Activated CD4-positive, alpha-beta T cell treated with anti-CD3 and anti-CD28 coated beads, Interleukin-2, amount 10 ng/mL, durations not matched to agents 7 days and 5 days (primary cell): ENCODE measurements around the gene ABCG4. TPM values are rescaled to one million over a fixed set of nuclear protein-coding genes. Genes with fewer than 3 reads are reported as not detected.
"Not testable (repeated sequence)": the region's sequence is repeated elsewhere in the genome, so short reads cannot be mapped to it uniquely, and the experiment has no call there.

ENCODE experiments used
- CTCF ChIA-PET: fragments of 350-600 bp; sonication (Branson Sonifier 250); formaldehyde crosslinking; loops from one replicate; lab custom pipeline; 2021; ENCODE audit warnings: antibody characterized with exemption; lab: Charles Lee
- POLR2A ChIA-PET: fragments of 350-600 bp; sonication (Branson Sonifier 250); formaldehyde crosslinking; loops from one replicate; lab custom pipeline; 2021; ENCODE audit warnings: antibody characterized with exemption; lab: Charles Lee
- DNase-seq: peaks from one replicate; pipeline ENCODE4 v3.0.0-alpha.2; 2020
- H3K27ac Mint-ChIP-seq: one replicate; pipeline ENCODE4 v1.8.0; 2021; ENCODE audit warnings: mild to moderate bottlenecking, moderate library complexity, mixed read lengths
- H3K27me3 Mint-ChIP-seq: one replicate; pipeline ENCODE4 v1.8.0; 2021; ENCODE audit warnings: mixed read lengths
- H3K36me3 Mint-ChIP-seq: one replicate; pipeline ENCODE4 v1.8.0; 2021; ENCODE audit warnings: low read depth, mixed read lengths
- H3K4me1 Mint-ChIP-seq: one replicate; pipeline ENCODE4 v1.8.0; 2021; ENCODE audit warnings: mixed read lengths
- H3K4me3 Mint-ChIP-seq: one replicate; pipeline ENCODE4 v1.8.0; 2021; ENCODE audit warnings: mild to moderate bottlenecking, moderate library complexity, mixed read lengths
- H3K9me3 Mint-ChIP-seq: one replicate; pipeline ENCODE4 v1.8.0; 2021; ENCODE audit warnings: mixed read lengths
- total RNA-seq, 2 experiments: library from RNA; stranded (reverse); gene quantifications; one replicate each; pipeline ENCODE4 v1.2.3, GENCODE V29; 2021

ABCG4 gene
- total RNA-seq, 2 experiments from 2014 or later: 0.15 TPM; not detected in 1

DNA sequence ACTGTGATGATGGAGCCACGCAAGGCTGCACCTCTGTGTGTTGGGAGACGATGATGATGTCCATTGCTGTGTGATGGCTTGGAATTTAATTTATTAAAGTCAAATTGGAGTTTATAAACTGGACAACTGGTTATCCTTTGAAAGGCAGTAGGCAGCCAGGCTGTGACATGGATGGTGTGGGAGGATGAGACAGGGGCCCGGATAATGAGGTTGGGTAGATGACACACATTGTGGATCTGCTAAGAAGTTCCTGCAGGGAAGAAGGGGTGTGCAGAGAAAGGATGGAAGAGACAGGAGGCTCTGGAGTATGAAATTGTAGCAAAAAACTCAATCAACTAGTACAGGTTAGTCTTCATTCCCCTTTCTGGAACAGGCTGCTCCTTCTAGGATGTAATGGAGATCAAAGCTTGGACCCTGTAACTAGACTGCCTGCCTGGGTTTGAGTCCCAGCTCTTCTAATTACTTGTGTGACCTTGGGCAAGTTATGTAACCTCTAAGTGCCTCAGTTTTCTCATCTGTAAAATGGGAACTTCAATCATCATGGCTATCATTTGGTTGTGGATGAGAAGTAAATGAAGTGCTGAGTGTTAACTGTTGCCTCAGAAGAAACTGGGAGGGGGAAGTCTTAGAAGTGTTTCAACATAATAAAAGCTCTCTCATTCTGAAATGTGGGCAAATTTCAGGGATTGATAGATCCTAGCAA lies 31.7 kb upstream of the ABCG4 start:
- H3K9me3 Mint-ChIP-seq: no peaks in the 10 kb centered on the region
- H3K27me3 Mint-ChIP-seq: no peaks in the 10 kb centered on the region
- H3K36me3 Mint-ChIP-seq: peaks cover 56% of the 10 kb centered on the region
- ChIA-PET CTCF (interaction anchor here (0.5 to 1.7 kb wide), 3 partner anchors 8 to 52 kb away, joined by 3 to 8 read pairs (median 4); no protein-coding TSS in a partner anchor), POLR2A (no interaction called here)
- peak overlapping the region; percentile 61 for H3K27ac Mint-ChIP-seq
- no peak for DNase-seq
- peaks cover 43% of the 10 kb centered on the region for H3K4me1 Mint-ChIP-seq
- no peak overlapping the region for H3K4me3 Mint-ChIP-seq

DNA sequence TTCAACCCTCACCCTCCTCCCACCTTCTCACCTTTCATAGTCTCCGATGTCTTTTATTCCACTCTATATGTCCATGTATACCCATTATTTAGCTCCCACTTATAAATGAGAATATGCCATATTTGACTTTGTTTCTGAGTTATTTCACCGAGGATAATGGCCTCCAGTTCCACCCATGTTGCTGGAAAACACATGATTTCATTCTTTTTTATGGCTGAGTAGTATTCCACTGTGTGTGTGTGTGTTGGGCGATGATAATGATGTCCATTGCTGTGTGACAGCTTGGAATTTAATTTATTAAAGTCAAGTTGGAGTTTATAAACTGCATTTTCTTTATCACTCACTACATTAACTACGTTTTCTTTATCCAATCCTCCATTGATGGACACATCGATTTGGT lies 30.6 kb upstream of the ABCG4 start:
- Mint-ChIP-seq H3K4me1 (peaks cover 53% of the 10 kb centered on the region), H3K36me3 (peaks cover 49% of the 10 kb centered on the region), H3K27me3 (no peaks in the 10 kb centered on the region), H3K9me3 (no peaks in the 10 kb centered on the region), H3K27ac (peak overlapping the region; percentile 39), H3K4me3 (no peak overlapping the region)
- ChIA-PET CTCF (interaction anchor here (0.8 to 1.7 kb wide), 3 partner anchors 9 to 51 kb away, joined by 3 to 8 read pairs (median 3); partner anchors contain the start of genes DPAGT1 and VPS11), POLR2A (interaction anchor here (1.2 kb wide), 1 partner anchor 23 kb away, joined by 3 read pairs; a partner anchor contains a TSS)
- no peak for DNase-seq

DNA sequence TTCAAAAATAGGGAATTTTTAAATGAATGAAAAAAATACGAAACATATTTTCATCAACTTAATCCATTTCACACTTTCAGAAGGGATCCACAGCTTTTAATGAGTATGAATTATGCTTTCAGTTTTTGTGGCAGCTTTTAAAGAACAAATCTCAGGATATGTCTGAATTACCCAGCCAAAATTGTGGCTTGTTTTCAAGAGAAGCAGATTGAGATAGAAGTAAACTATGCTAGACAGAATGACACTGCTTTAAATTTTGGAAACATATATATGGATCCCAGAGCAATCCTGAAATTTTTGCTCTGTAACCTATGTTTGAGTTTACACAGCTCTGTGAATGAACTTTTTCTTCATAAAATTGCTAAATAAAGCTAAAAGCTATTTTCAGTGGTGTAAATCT lies 29.9 kb upstream of the ABCG4 start:
- Mint-ChIP-seq H3K4me3 (no peak overlapping the region), H3K27ac (no peak overlapping the region), H3K27me3 (no peaks in the 10 kb centered on the region), H3K9me3 (no peaks in the 10 kb centered on the region), H3K4me1 (peaks cover 49% of the 10 kb centered on the region), H3K36me3 (peaks cover 44% of the 10 kb centered on the region)
- no peak for DNase-seq
- ChIA-PET CTCF (interaction anchor here (0.6 to 1.7 kb wide), 4 partner anchors 10 to 134 kb away, joined by 3 to 8 read pairs (median 4); partner anchors contain the start of genes DPAGT1 and VPS11), POLR2A (interaction anchor here (1.2 kb wide), 1 partner anchor 24 kb away, joined by 3 read pairs; a partner anchor contains a TSS)

GRCh38 chr11:119120639-119121007 lies 28.2 kb upstream of the ABCG4 start:
- Mint-ChIP-seq H3K4me1 (peaks cover 38% of the 10 kb centered on the region), H3K36me3 (peaks cover 38% of the 10 kb centered on the region), H3K4me3 (peak overlapping the region; percentile 99), H3K9me3 (no peaks in the 10 kb centered on the region), H3K27ac (peak overlapping the region; percentile 90), H3K27me3 (no peaks in the 10 kb centered on the region)
- CTCF ChIA-PET: interaction anchor here (0.9 kb wide), 1 partner anchor 12 kb away, joined by 3 read pairs; no protein-coding TSS in a partner anchor
- DNase-seq: no peak
- POLR2A ChIA-PET: no interaction called here

- POLR2A ChIA-PET: interaction anchor here (0.6 kb wide), 1 partner anchor 122 kb away, joined by 7 read pairs; no protein-coding TSS in a partner anchor
- peaks cover 32% of the 10 kb centered on the region for H3K36me3 Mint-ChIP-seq
- DNase-seq: peak; percentile 100
- H3K27ac Mint-ChIP-seq: peak within 1 kb of the TSS; percentile 90
- peaks cover 34% of the 10 kb centered on the region for H3K4me1 Mint-ChIP-seq
- H3K27me3 Mint-ChIP-seq: no peaks in the 10 kb centered on the region
- no peaks in the 10 kb centered on the region for H3K9me3 Mint-ChIP-seq
- CTCF ChIA-PET: interaction anchor here (0.6 to 1.4 kb wide), 9 partner anchors 8 to 305 kb away, joined by 3 to 4 read pairs (median 3); partner anchors contain the start of gene NLRX1
- peak within 1 kb of the TSS; percentile 99 for H3K4me3 Mint-ChIP-seq
Measured at GRCh38 chr11:119121008-119121810, 27.6 kb upstream of the ABCG4 start, which contains the start of gene HINFP. Gene HINFP, plus strand, starts transcription at chr11:119121580. Its CDS starts 5,365 bp downstream, at chr11:119126945.

GRCh38 chr11:119121811-119122124 lies 27.1 kb upstream of the ABCG4 start:
- Mint-ChIP-seq H3K27ac (peak overlapping the region; percentile 90), H3K4me1 (peaks cover 38% of the 10 kb centered on the region), H3K27me3 (no peaks in the 10 kb centered on the region), H3K9me3 (no peaks in the 10 kb centered on the region), H3K36me3 (peaks cover 30% of the 10 kb centered on the region), H3K4me3 (peak overlapping the region; percentile 99)
- ChIA-PET CTCF (interaction anchor here (0.6 to 1.4 kb wide), 9 partner anchors 9 to 305 kb away, joined by 3 to 4 read pairs (median 3); partner anchors contain the start of gene NLRX1), POLR2A (no interaction called here)
- no peak for DNase-seq

DNA sequence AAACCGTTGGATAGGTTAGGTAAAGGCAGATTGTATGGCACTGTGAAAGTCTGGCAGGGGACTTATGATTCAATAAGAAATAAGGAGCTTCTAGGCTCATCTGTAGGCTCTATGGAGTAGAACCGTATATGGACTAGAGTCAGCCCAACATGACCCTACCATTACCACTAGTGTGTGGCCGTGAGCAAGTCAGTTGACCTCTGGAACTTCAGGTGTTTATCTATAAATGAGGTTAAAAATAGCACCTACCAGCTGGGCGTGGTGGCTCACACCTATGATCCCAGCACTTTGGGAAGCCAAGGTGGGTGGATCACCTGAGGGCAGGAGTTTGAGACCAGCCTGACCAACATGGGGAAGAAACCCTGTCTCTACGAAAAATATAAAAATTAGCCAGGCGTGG lies 23.0 kb upstream of the ABCG4 start:
- Mint-ChIP-seq H3K9me3 (no peaks in the 10 kb centered on the region), H3K4me3 (no peak overlapping the region), H3K27ac (peak overlapping the region; percentile 31), H3K4me1 (peaks cover 34% of the 10 kb centered on the region), H3K27me3 (no peaks in the 10 kb centered on the region), H3K36me3 (peaks cover 23% of the 10 kb centered on the region)
- POLR2A ChIA-PET: no interaction called here
- DNase-seq: no peak
- CTCF ChIA-PET: interaction anchor here (1.8 kb wide), 1 partner anchor 81 kb away, joined by 4 read pairs; the partner anchor contains the start of gene CBL

DNA sequence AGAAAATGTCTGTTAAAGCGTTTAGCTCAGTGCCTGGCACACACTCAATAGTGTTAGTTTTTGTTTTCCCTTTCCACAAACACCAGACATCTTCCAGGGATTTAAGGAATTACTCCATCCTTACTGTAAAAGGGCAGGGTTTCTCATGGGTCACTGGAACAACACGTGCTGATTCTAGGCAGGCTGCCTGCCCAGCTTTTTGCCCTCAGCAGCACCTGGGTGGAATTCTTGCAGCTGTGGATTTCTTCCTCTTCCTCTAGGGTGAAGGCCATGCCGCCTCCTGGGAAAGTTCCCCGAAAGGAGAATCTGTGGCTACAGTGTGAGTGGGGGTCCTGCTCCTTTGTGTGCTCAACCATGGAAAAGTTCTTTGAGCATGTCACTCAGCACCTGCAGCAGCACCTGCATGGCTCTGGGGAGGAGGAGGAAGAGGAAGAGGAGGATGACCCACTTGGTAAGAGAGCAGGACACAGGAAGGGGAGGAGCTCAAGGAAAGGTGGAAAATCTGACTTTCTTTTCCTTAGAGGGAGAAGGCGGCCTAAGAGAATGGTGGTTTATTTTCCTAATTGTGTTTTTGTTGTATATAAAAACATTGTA lies 22.1 kb upstream of the ABCG4 start:
- Mint-ChIP-seq H3K4me1 (peaks cover 31% of the 10 kb centered on the region), H3K36me3 (peaks cover 32% of the 10 kb centered on the region), H3K27me3 (no peaks in the 10 kb centered on the region), H3K4me3 (no peak overlapping the region), H3K9me3 (no peaks in the 10 kb centered on the region), H3K27ac (no peak overlapping the region)
- DNase-seq: no peak
- ChIA-PET POLR2A (no interaction called here), CTCF (interaction anchor here (0.5 to 1.8 kb wide), 3 partner anchors 11 to 164 kb away, joined by 3 to 4 read pairs (median 4); partner anchors contain the start of gene CBL)

DNA sequence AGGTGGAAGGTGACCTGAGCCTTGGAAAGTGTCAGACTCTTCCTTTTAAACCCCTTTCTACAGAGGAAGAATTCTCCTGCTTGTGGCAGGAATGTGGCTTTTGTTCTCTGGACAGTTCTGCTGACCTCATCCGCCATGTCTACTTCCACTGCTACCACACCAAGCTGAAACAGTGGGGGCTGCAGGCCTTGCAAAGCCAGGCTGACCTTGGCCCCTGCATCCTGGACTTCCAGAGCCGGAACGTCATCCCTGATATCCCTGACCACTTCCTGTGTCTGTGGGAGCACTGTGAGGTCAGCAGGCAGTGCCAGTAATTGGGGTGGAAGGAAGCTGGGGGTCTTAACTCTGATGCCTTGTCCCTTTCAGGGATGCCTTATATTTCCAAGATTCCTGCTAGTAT lies 18.2 kb upstream of the ABCG4 start:
- CTCF ChIA-PET: interaction anchor here (1.6 kb wide), 1 partner anchor 19 kb away, joined by 4 read pairs; no protein-coding TSS in a partner anchor
- no peak for DNase-seq
- H3K9me3 Mint-ChIP-seq: no peaks in the 10 kb centered on the region
- H3K4me3 Mint-ChIP-seq: no peak overlapping the region
- POLR2A ChIA-PET: no interaction called here
- peaks cover 44% of the 10 kb centered on the region for H3K36me3 Mint-ChIP-seq
- H3K27ac Mint-ChIP-seq: no peak overlapping the region
- H3K4me1 Mint-ChIP-seq: peaks cover 13% of the 10 kb centered on the region
- H3K27me3 Mint-ChIP-seq: no peaks in the 10 kb centered on the region

GRCh38 chr11:119134389-119134978 lies 14.4 kb upstream of the ABCG4 start:
- Mint-ChIP-seq H3K36me3 (peaks cover 39% of the 10 kb centered on the region), H3K27ac (no peak overlapping the region), H3K27me3 (peaks cover 13% of the 10 kb centered on the region), H3K9me3 (no peaks in the 10 kb centered on the region), H3K4me3 (no peak overlapping the region), H3K4me1 (no peaks in the 10 kb centered on the region)
- POLR2A ChIA-PET: no interaction called here
- CTCF ChIA-PET: interaction anchor here (1.2 kb wide), 1 partner anchor 28 kb away, joined by 3 read pairs; no protein-coding TSS in a partner anchor
- no peak for DNase-seq

DNA sequence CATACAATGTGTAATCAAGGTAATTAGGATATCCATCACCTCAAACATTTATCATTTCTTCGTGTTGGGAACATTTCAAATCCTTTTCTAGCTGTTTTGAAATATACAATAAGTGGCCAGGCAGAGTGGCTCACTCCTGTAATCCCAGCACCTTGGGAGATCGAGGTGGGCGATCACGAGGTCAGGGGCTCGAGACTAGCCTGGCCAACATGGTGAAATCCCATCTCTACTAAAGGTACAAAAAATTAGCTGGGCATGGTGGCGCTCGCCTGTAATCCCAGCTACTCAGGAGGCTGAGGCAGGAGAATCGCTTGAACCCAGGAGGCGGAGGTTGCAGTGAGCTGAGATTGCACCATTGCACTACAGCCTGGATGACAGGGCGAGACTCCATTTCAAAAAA lies 9.6 kb upstream of the ABCG4 start:
- H3K4me1 Mint-ChIP-seq, DNase-seq, H3K27ac Mint-ChIP-seq, H3K4me3 Mint-ChIP-seq, H3K9me3 Mint-ChIP-seq, H3K36me3 Mint-ChIP-seq, POLR2A ChIA-PET: not testable (repeated sequence)
- H3K27me3 Mint-ChIP-seq: peaks cover 25% of the 10 kb centered on the region
- CTCF ChIA-PET: interaction anchor here (1.0 to 1.9 kb wide), 3 partner anchors 13 to 56 kb away, joined by 4 to 5 read pairs (median 4); no protein-coding TSS in a partner anchor
